Endothelial cell of umbilical vein (primary cell): Measurements from ENCODE around the gene TAF5L.

Experiments
- CTCF ChIP-seq, 2 donors: IDR thresholded peaks; 1 replicate in 1 of 2; 2 replicates in 1 of 2; pipeline ENCODE4 v1.5.1; 2011; ENCODE audit warnings: low read length in 2 of 2, mild to moderate bottlenecking in 2 of 2, moderate library complexity in 2 of 2, control low read depth in 1 of 2, inconsistent platforms in 1 of 2, low read depth in 1 of 2; ENCODE audit not compliant: insufficient read depth in 1 of 2; ENCODE audit errors: extremely low read depth in 1 of 2
- EZH2 ChIP-seq: IDR thresholded peaks from 2 replicates; pipeline ENCODE4 v1.6.1; 2012; ENCODE audit warnings: borderline replicate concordance, low read depth, mild to moderate bottlenecking, moderate library complexity, low read length, inconsistent platforms; ENCODE audit not compliant: severe bottlenecking
- FOS ChIP-seq: IDR thresholded peaks from 2 replicates; pipeline ENCODE4 v1.6.1; 2011; ENCODE audit warnings: mild to moderate bottlenecking, low read length, moderate library complexity, borderline replicate concordance; ENCODE audit not compliant: insufficient read depth
- JUN ChIP-seq: IDR thresholded peaks from 2 replicates; pipeline ENCODE4 v1.6.1; 2011; ENCODE audit warnings: borderline replicate concordance, low read depth; ENCODE audit not compliant: insufficient read length, insufficient read depth
- POLR2A ChIP-seq: IDR thresholded peaks from 2 replicates; pipeline ENCODE4 v1.6.1; 2012; ENCODE audit warnings: low read depth, mild to moderate bottlenecking, control low read depth, low read length
- POLR2AphosphoS5 ChIP-seq: IDR thresholded peaks from 2 replicates; pipeline ENCODE4 v1.6.1; 2012; ENCODE audit warnings: low read depth, mild to moderate bottlenecking, control low read depth, low read length, moderate library complexity; ENCODE audit not compliant: insufficient read depth
- TF ChIP-seq, protein P1 (sequence below): IDR thresholded peaks from 2 replicates; pipeline ENCODE4 v1.6.1; 2011; ENCODE audit not compliant: insufficient read depth, insufficient read length

DNA sequence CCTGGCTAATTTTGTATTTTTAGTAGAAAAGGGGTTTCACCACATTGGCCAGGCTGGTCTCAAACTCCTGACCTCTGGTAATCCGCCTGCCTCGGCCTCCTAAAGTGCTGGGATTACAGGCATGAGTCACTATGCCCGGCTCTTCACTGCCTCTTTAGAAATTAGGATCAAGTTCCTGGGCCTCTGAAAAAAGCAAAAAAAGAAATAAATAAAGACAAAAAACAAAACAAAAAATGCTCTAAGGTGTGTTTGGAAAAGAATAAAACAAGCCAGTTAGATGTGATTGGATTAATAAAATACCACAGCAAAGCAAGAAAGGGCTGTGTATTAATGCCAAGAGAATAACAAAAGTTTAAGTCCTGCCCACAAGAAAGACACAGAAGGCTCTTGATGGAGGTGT, 63.2 kb downstream of the TAF5L start:
- TF ChIP-seq CTCF (IDR thresholded peaks at IDR 0.05; ENCODE audit: extremely low read depth in 1 of 2, insufficient read depth in 1 of 2, low read depth in 1 of 2, low read length in 2 of 2) (no peak), EZH2 (no peak), POLR2AphosphoS5 (no peak), JUN (no peak), FOS (no peak), POLR2A (no peak)
- TF ChIP-seq, protein P1, sequence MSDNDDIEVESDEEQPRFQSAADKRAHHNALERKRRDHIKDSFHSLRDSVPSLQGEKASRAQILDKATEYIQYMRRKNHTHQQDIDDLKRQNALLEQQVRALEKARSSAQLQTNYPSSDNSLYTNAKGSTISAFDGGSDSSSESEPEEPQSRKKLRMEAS = no peak
